GM15510 (cell line): ENCODE data around the gene ZNF609.

Experiments
- POLR2A ChIP-seq: IDR thresholded peaks from 3 replicates; pipeline ENCODE4 v1.6.1; 2011; ENCODE audit warnings: borderline replicate concordance; ENCODE audit not compliant: insufficient read length; ENCODE audit errors: extremely low read depth

Gene ZNF609

DNA sequence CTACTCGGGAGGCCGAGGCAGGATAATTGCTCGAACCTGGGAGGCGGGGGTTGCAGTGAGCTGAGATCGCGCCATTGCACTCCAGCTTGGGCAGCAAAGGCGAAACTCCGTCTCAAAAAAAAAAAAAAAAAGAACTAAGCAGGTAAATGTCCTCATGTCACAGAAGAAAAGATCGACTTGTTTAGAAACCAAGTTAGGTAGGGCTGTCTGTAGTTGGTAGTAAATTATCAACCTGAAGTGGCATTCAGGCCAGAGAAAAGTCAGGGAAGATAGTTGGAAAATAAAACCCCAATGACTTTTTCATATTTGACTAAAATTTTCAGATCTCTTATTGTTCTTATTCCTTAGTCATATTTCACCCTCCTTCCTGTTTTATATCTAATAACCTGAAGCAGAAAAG is 55.4 kb downstream of the ZNF609 start:
- no peak for TF ChIP-seq POLR2A

DNA sequence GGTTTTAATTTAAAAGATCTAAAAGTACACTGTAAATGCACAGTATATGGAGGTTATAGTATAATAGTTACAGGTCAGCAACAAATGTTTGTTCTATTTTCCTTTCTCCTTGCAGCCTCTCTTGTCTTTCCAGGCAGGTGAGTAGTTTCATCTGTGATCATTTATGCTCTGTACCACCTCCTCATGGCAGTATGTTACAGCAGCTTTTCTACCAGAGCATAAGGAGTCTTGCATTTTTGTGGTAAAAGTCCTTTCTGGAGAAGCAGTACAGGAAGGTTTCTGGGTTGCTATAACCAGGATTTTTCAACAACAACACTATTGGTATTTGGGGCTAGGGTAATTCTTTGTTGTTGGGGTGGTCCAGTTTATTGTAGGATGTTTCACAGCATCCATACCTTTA is 59.5 kb downstream of the ZNF609 start:
- no peak for TF ChIP-seq POLR2A

DNA sequence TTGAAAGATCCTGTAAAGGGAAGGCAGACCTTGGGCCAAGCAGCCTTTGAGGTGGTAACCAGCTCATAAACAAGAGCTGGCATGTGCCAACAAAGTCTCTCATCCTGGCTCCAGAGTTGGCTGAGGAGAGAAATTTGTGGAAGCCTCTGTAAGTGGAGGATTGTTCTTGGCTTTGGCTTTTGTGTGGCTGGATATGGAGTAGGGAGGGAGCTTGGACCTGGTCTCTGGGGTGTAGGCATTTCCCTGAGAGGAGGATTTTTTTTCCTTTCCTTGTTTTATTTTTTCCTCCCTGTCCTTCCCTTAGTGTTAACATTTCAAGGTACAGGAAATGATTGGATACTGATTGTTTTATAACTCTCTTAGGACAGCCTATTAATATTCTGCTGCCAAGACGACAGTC is 60.8 kb downstream of the ZNF609 start:
- TF ChIP-seq POLR2A, result no peak

DNA sequence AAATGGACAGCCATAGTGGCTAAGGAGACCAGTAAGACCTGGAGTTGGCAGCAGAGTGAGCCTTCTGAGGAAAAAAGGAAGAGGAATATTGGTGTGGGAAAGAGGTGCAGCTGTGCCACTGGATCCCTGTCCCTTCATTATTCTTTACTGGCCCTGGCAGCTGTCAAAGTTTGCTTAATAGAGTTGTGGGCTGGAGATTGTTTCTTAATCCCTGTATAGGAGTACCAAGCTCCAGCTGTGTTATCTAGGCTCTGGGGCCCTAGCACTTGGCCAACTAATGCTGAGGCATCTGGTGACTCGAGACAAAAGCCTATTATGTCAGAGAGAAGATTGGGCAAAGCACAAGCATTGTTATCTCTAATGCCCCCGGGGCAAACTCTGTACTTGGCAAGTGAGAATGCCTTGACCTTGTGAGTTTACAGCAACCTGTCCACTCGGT is 61.4 kb downstream of the ZNF609 start:
- TF ChIP-seq POLR2A, result no peak

DNA sequence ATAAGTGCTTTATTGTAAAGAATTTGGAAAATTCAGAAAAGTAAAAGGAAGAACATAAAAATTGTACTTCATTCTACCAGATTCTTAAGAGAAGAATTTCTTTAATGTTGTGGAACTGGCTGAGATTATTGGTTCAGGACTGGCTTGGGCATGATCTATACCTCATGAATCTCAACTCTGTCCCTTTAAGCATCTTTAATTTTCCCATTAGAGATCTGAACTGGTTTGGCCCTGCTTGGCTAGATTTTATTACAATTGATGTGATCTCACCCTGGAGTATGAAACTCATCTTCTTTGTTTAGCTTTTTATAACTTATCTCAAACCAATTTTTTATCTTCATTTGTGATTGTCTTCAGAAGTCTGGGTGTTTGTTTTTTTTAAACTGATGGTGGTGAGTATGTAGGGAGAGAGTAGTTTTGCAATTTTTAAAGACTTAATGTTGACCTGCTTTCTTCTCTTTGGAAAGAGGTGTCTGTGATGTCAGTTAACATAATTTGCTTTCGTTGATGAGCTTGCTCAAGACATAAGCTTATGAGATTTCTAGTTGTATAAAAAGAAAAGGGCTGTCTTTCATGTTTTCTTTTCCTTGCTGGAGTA is 61.9 kb downstream of the ZNF609 start:
- no peak for TF ChIP-seq POLR2A

DNA sequence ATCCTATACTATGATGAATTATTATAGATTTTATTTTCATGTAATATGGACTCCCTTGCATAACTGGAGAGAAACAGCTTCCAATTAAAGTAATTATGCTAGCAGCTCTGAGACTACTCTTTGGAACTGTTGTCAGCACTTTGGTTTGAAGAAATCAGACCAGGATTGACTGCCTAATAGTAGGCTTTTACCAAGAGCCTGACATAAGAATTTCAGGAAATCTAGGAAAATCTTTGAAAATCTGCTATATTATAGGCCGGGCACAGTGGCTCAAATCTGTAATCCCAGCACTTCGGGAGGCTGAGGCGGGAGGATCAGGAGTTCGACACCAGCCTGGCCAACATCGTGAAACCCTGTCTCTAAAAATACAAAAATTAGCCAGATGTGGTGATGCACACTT is 62.9 kb downstream of the ZNF609 start:
- TF ChIP-seq POLR2A, result no peak

DNA sequence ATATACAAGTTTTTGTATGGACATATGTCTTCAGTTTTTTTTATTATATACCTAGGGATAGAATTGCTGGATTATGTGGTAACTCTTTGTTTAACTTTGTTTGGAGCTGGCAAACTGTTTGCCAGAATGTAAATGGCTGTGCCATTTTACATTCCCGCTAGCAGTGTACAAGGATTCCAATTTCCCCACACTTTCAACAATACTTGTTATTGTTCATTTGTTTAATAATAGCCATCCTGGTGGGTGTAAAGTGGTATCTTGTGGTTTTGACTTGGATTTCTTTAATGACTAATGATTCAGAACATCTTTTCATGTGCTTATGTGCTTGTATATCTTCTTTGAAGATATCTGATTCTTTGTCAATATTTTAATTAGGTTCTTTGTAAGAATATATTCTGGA is 64.4 kb downstream of the ZNF609 start:
- TF ChIP-seq POLR2A, result no peak

DNA sequence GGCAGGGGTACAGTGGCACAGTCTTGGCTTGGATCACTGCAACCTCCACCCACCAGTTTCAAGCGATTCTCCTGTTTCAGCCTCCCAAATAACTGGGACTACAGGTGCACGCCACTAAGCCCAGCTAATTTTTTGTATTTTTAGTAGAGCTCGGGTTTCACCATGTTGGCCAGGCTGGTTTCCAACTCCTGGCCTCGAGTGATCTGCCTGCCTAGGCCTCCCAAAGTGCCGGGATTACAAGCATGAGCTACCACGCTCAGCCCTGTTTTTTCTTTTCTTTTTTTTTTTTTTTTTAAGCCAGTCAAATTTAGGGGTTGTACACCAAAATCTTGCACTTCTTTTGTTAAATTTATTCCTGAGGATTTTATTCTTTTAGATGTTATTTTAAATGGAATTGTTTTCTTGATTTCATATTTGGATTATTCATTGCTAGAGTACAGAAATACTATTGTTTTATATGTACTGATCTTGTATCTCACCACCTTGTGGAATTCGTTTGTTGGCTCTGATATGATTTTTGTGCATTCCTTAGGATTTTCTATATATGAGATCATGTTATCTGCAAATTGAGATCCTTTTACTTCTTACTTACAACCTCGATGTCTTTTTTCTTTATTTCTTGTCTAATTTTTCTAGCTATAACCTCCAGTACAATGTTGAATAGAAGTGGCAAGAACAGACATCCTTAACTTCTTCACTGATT is 65.6 kb downstream of the ZNF609 start:
- no peak for TF ChIP-seq POLR2A

DNA sequence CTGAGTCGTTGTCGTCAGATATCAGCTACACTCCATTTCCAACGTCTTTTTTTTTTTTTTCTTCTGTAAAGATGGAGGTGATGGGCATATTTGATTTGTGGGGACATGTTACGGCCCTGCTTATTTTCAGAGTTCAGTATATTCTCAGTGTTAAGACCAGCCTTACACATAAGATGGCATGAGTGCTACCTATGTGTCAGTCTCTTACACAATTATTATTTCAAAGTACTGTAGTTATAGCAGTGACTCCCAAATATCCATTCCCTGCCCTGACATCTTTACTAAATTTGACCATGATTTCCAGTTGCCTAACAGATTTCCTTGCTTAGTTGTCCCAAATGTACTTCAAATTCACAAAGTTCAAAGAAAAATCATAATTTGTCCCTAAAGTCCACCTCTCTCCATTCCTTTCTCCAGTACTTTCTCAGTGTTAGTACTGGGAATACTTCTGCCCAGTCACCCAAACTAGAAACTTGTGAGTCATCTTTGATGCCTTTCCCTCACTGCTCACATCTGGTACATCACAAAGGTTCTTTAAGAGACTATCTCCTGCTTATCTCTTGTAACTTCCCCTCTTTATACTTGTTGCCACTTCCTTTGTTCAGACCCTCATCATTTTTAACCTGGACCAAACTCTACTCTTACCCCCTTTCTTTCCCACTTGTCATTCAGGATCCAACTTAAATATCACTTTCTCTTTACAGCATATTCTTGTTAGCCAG is 67.0 kb downstream of the ZNF609 start:
- TF ChIP-seq POLR2A, result no peak

DNA sequence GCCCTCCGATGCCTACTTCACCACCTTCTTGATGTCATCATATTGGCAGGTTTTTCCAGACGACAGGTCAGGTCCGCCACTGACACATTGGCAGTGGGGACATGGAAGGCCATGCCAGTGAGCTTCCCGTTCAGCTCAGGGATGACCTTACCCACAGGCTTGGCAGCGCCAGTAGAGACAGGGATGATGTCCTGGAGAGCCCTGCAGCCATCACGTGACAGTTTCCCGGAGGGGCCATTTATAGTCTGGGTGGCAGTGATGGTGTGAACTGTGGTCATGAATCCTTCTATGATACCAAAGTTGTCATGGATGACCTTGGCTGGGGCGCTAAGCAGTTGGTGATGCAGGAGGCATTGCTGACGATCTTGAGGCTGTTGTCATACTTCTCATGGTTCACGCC is 68.5 kb downstream of the ZNF609 start:
- TF ChIP-seq POLR2A, result no peak

DNA sequence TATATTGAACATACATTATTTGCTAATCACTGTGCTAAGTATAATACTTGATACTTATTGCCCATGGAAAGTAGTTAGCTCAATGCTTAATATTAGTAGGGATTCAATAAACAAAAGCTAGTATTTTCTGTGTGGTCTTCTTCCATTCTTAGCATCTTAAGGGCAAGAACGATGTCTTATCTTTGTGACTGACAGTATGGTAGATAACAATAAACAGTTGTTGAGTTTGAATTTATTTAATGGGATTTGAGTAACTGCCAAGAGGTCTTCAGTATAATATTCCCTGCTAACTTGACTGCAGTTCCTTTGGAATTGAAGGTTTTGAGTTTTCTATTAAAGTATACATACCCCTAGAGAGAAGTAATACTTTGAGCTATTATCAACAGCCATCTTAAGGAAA is 70.1 kb downstream of the ZNF609 start:
- no peak for TF ChIP-seq POLR2A

DNA sequence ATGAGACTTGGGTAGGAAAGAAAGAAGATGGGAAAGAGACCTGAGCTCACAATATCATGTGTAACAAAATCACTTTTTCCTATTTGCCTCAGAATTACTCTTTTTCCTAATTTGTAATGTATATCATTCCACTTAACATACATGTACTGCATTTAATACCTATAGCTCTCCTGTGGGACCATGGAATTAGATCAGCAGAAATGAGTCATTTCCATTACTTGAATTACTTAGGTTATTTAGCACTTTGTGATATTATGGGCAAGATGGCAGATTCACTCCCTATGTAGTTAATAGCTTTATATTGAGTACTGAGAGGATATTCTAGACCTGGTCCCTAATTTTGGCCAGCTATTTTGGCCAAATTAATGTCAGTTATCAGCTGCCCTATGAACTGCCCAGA is 70.5 kb downstream of the ZNF609 start:
- no peak for TF ChIP-seq POLR2A

DNA sequence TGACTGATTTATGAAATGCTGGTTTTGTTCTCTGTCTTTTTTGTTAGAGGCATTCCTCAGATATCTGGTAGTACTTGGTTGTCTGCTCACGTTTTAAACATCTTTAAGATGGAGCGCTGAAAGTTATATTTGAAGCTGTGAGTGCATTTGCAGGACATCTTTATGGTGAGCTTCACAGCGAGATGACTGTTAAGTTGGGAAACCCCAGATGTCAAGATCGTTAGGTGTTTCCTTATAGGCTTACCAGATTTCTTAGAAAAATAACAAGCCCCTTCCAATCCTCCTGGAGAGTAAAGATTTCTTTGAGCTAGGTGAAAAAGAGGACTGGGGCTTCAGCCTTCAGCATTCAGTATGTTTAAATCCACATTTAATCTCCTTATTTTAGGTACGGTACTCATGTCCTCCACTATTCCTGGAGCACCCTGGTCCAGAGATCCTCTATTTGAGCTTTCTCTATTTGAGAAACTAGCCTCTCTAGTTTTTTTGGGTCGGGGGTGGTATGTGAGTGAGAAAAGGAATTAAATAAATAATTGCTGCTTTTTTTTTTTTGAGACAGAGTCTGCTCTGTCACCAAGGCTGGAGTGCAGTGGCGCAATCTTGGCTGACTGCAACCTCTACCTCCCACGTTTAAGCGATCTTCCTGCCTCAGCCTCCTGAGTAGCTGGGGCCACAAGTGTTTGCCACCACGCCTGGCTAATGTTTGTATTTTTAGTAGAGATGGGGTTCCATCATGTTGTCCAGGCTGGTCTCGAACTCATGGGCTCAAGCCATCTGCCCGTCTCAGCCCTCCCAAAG is 72.3 kb downstream of the ZNF609 start:
- no peak for TF ChIP-seq POLR2A

DNA sequence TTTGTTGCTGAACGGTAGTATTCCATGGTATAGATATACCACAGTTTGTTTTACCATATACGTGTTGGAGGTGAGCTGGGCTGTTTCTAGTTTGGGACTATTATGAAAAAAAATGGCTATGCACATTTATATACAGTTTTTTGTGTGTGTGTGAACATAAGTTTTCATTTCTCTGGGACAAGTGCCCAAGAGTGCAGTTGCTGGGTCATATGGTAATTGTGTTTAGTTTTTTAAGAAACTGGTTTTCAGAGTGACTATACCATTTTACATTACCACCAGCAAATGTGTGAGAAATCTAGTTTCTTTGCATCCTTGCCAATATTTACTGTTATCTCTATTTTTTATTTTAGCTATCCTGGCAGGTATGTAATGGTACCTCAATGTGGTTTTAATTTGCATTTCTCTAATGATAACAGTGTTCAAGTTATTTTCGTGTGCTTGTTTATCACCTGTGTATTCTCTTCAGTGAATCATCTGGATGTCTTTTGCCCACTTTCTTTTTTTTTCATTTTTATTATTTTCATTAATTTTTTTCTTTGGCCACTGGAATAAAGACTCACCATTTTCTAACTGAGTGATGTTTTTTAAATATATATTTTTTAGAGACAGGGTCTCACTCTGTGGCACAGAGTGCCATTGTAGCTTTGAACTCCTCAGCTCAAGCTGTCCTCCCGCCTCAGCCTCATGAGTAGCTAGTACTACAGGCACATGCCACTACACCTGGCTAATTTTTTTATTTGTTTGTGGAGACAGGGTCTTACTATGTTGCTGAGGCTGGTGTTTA is 75.3 kb downstream of the ZNF609 start:
- no peak for TF ChIP-seq POLR2A
